K562 (cell line): Measurements from ENCODE around the gene PHF12. TPM values are rescaled to one million over a fixed set of nuclear protein-coding genes. Genes with fewer than 3 reads are reported as not detected.

Source experiments
- BHLHE40 ChIP-seq: IDR thresholded peaks from 2 replicates; pipeline ENCODE4 v1.6.1; 2011; ENCODE audit warnings: low read length, improper control_type of control experiment
- CHD2 ChIP-seq: IDR thresholded peaks from 2 replicates; pipeline ENCODE4 v1.6.1; 2011; ENCODE audit warnings: low read depth, low read length
- CUX1 ChIP-seq: fragments of 200-800 bp; sonication (Bioruptor generic); IDR thresholded peaks from 2 replicates; pipeline ENCODE4 v1.6.1; 2016; ENCODE audit warnings: missing genetic modification characterization, missing compliant biosample characterization
- ILF3 ChIP-seq: fragments of 450-650 bp; IDR thresholded peaks from 2 replicates; pipeline ENCODE4 v1.6.1; 2018; ENCODE audit warnings: antibody characterized with exemption, mild to moderate bottlenecking, moderate library complexity, borderline replicate concordance
- IRF1 ChIP-seq: sonication (generic); formaldehyde crosslinking; IDR thresholded peaks from 2 replicates; pipeline ENCODE4 v1.8.0; 2022; ENCODE audit warnings: missing genetic modification reagents, mild to moderate bottlenecking, borderline replicate concordance
- NBN ChIP-seq: fragments of 450-650 bp; IDR thresholded peaks from 2 replicates; pipeline ENCODE4 v1.6.1; 2016; ENCODE audit warnings: low read depth, mild to moderate bottlenecking
- NCOR1 ChIP-seq: fragments of 450-650 bp; IDR thresholded peaks from 2 replicates; pipeline ENCODE4 v1.6.1; 2016; ENCODE audit warnings: mild to moderate bottlenecking, moderate library complexity
- THRA ChIP-seq: fragments of 450-650 bp; IDR thresholded peaks from 2 replicates; pipeline ENCODE4 v1.6.1; 2017; ENCODE audit warnings: mild to moderate bottlenecking, moderate library complexity
- TSHZ1 ChIP-seq: fragments of 250-450 bp; sonication (Bioruptor Pico); IDR thresholded peaks from 2 replicates; pipeline ENCODE4 v1.4.0; 2020; ENCODE audit warnings: mild to moderate bottlenecking, moderate library complexity
- ZKSCAN3 ChIP-seq: fragments of 250-450 bp; sonication (Bioruptor Pico); IDR thresholded peaks from 2 replicates; pipeline ENCODE4 v1.4.0; 2020
- polyA plus RNA-seq, 8 experiments: library from polyadenylated mRNA; depleted of rRNA in 4 of 8; stranded (reverse) in 5 of 8; unstranded in 3 of 8; fragments of >200 nt; fragmentation: Nextera tagmentation in 2 of 8; fragmentation: Illumina TruSeq in 1 of 8; extraction: Ambion mirVana in 2 of 8; extraction: Trizol in 1 of 8; gene quantifications; 2 replicates each; pipeline versions ENCODE4 v1.2.1 to v1.2.3, GENCODE V29; 2011 to 2014; ENCODE audit warnings: inconsistent platforms in 1 of 8, missing spikeins in 1 of 8
- total RNA-seq, 7 experiments: library from RNA; depleted of rRNA in 6 of 7; stranded (reverse); fragments of >200 nt in 6 of 7; fragmentation: Illumina TruSeq in 2 of 7; extraction: Trizol in 2 of 7; gene quantifications; 2 replicates each; pipeline versions ENCODE4 v1.2.1 to v1.2.3, GENCODE V29; 2011 to 2021; ENCODE audit warnings: low replicate concordance in 1 of 7
- TF ChIP-seq, protein P1 (sequence below): fragments of 250-450 bp; sonication (Bioruptor Pico); IDR thresholded peaks from 2 replicates; pipeline ENCODE4 v1.9.0; 2021; ENCODE audit warnings: mild to moderate bottlenecking
- TF ChIP-seq, protein P2 (sequence below), 2 experiments: fragments of 450-650 bp; IDR thresholded peaks; 2 replicates each; pipeline ENCODE4 v1.6.1; 2016

Gene PHF12
- total and polyA plus RNA-seq, 9 of the 15 experiments (the other 6 are each of a cell fraction or from before 2014, with no cell fraction given), result 0.82 to 31.3 (median 13.5) TPM

GRCh38 chr17:28901866-28902818, 49.2 kb downstream of the PHF12 start (continued):
- TF ChIP-seq TSHZ1 (CRISPR knock-in tag), result no peak
- TF ChIP-seq, protein P1, sequence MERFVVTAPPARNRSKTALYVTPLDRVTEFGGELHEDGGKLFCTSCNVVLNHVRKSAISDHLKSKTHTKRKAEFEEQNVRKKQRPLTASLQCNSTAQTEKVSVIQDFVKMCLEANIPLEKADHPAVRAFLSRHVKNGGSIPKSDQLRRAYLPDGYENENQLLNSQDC (CRISPR knock-in tag), result no peak
- peak; percentile 77 for TF ChIP-seq NBN
- no peak for TF ChIP-seq ILF3
- TF ChIP-seq CUX1 (CRISPR knock-in tag), result no peak
- no peak for TF ChIP-seq ZKSCAN3 (CRISPR knock-in tag)
- TF ChIP-seq THRA, result no peak
- TF ChIP-seq NCOR1, result no peak
- TF ChIP-seq, protein P2, sequence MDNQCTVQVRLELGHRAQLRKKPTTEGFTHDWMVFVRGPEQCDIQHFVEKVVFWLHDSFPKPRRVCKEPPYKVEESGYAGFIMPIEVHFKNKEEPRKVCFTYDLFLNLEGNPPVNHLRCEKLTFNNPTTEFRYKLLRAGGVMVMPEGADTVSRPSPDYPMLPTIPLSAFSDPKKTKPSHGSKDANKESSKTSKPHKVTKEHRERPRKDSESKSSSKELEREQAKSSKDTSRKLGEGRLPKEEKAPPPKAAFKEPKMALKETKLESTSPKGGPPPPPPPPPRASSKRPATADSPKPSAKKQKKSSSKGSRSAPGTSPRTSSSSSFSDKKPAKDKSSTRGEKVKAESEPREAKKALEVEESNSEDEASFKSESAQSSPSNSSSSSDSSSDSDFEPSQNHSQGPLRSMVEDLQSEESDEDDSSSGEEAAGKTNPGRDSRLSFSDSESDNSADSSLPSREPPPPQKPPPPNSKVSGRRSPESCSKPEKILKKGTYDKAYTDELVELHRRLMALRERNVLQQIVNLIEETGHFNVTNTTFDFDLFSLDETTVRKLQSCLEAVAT (IDR thresholded peaks at IDR 0.05), result peak; percentile 68 to 75; a peak in 2 of 4 replicates
- peak; percentile 30; the same call in 1 of the 2 replicates for TF ChIP-seq BHLHE40
- TF ChIP-seq IRF1 (CRISPR knock-in tag), result no peak
- no peak for TF ChIP-seq CHD2
